Measurements from ENCODE around the gene CACNA2D3.

The CACNA2D3 gene

DNA sequence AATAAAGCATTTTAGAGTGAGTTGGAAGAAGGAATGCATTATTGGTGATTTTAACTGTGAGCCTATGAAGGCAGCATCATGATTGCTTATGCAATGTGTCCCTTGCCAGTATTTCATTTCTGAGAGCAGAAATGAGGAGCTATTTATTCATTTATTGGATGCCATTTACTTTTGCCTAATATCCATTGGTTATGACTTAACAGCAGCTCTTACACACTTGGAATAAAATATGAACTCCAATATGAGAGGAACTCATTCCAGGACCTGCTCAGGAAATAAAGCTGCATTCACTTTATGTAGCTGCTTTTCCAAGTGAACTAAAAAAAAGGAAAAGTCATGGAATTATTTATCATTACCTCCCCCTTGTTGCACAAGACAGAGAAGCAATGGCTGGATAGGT, 525.4 kb downstream of the CACNA2D3 start:
- DNase-seq, result no peak

DNA sequence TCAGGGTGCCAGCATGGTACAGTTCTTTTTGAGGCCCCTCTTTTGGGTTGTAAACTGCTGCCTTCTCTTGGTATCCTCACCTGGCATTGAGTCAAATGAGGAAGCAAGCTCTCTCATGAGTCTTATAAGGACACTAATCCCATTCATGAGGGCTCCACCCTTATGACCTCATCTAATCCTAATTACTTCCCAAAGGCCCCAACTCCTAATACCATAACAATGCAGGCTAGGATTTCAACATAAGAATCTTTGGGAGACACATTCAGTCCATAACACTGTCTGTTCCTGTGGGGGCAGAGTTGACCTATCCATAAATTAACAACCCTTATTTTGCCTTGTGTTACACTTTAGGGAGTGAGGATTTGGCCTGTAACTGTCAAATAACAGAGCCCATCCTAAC, 527.2 kb downstream of the CACNA2D3 start:
- no peak for DNase-seq

DNA sequence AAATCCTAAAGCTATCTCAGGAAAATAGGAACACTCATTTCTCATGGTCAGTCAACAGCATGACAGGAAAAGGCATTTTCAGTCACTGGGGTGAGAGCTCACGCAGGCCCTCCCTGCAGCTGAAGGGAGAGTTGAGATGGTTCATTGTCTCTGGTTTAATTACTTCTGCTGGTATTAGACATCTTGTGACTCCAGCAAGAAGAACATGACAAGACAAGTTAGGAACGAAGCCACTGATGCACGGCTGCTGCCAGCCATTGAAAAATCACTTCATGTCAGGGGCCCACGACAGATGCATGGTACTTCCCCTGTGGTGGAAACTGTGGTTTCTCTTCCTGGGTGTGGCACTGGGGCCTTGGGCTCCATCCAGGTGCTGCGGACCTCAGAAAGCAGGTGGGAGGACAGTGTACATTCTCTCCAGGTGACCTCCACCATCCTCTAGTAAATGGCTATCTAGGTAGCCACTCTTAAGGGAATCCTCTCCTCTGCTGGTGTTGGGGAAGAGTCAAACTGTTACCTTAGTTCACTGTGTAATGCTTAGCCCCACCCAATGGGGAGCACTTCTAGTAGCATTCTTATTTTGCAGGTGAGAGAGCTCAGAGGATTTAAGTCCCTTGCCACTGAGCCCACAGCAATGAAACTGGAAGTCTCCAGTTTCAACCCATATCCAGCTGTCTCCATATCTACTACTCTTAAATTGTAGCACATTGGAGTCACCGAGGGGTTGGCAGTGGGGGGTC, 531.3 kb downstream of the CACNA2D3 start:
- no peak for DNase-seq

DNA sequence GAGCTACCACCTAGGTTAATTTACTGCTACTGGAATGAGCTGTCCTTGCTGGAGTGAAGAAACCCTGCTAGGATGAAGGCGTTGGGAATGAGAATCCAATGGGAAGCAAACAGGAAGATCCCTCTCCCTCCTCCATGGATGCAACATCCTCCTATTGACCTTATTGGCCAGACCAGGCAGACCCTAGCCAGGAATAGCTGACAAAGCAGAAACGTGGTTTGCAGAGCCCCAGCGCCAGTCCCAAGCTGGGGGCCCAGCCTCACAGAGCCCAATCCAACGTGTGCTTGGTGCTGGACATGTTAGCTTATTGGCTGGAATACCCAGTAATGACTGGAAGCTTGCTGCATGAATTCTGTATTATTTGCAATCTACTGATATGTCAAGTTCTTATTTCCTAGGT, 532.4 kb downstream of the CACNA2D3 start:
- DNase-seq, result no peak

DNA sequence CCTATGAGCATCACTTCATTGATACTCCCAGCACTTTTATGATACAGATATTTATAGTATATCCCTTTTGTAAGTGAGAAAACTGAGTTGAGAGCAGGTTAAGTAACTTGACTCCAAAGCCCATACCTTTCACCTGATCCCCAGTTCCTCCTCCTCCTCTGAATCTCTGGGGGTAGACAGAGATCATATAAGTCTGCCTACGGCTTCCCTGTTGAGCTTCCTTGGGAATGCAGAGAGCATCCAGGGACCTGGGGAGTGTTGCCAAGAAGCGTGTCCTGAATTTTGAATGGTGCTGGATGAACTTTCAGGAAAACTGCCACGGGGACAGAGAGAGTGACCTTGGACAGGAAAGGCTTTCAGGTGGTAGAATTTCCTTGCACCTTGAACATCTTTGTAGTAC, 537.0 kb downstream of the CACNA2D3 start:
- DNase-seq, result no peak

DNA sequence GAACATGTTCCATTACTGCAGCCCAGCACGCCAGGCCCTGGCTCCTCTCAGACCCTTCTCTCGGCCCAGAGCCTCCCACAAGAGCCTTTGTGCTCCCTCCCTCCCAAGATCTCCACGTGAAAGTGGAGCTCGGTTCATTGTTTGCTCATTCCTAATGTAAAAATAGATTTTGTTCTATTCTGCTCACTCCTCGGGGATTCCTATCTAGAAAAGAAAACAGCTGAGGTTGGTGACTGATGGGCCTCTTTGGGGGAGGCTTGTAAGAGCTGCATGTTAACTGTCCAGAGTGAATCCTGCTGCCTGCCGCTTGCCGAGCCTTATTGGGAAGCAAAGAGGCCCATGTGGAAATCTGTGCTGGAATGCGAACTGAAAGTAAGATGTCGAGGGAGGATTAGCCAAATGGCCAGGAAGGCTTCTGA, 538.4 kb downstream of the CACNA2D3 start:
- DNase-seq, result no peak

DNA sequence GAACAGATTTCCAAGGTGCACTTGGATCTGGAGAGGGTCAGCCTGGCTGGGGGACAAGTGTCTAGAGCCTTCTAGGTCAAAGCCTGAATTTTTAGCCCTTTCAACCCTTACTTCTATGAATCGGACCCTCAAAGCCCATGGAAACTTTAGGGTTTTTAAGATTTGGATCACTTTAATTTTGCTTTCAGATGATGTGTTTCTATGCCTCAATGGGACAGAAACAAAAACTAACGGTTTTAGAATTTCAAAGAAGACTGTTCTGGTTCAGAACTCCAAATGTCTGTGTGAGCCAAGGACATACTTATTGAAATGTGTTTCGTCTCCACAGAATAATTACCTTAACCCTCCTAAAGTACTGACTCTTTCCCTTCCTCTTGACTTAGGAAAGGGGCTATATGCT, 538.8 kb downstream of the CACNA2D3 start:
- no peak for DNase-seq

DNA sequence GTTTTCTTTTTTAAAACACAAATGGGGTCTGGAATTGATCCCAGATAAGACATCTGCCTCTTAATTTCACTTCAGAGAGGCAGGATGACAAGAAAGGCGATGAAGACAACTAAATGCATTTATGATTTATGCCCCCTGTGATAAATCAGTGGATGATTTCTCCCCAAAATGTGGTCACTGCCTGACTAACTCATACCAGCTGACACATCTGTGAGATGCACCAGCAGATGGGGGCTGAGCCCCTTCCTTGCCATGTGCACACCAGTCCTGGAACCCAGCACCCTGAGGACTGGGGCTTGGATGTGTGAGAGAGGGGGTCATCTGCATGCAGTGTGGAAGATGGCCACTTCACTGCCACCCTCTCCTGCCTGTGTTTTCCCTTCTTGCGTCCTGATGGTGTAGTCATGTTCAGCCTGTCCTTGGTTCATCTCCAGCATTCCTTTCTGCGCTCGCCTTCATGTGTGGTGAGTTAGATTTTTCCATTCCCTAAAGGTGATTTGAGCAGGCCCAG, 541.2 kb downstream of the CACNA2D3 start:
- no peak for DNase-seq

DNA sequence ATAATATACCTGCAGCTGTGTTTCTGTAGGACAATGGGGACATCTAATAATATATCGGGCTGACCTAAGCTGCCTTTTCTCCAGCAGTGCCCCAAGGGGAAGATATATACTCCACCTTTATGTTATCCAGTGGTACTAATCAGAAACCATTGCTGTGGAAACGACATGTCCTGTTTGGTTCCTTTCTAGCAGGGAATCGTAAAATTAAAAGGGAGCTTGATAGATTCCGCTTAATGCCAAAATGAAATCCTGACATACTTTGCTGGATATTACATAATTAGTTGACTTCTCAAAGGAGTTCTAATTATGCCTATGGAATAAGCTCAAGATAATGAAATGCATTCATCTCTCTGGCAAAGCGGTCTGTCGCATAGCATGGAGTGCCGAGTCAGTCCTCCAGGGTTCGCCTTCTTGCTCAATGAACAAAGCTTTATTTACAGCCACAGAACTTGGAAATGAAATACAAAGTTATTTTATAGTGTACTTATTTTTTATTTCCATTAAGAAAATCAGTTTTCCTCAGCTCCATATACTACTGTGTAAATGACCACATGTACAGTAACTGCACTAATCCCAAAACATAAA, 542.8 kb downstream of the CACNA2D3 start:
- no peak for DNase-seq

DNA sequence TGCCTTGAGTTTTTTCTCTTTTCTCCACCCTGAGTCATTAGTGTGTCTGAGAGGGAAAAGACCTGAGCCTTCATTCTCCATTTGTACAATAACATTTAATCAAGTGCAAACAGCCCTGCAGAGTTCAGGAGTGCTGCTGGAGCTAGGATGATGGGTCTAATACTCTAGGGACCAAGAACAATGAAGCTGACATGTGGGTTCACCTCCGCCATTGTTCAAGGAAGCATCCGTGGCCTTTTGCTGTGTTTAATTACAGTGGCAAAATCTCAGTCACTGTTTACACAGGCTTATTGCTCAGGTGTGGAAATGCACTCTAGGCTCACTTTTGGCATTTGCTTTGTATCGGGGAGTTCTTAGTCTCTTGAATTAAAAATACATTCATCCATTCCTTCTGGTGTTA, 545.9 kb downstream of the CACNA2D3 start:
- no peak for DNase-seq

DNA sequence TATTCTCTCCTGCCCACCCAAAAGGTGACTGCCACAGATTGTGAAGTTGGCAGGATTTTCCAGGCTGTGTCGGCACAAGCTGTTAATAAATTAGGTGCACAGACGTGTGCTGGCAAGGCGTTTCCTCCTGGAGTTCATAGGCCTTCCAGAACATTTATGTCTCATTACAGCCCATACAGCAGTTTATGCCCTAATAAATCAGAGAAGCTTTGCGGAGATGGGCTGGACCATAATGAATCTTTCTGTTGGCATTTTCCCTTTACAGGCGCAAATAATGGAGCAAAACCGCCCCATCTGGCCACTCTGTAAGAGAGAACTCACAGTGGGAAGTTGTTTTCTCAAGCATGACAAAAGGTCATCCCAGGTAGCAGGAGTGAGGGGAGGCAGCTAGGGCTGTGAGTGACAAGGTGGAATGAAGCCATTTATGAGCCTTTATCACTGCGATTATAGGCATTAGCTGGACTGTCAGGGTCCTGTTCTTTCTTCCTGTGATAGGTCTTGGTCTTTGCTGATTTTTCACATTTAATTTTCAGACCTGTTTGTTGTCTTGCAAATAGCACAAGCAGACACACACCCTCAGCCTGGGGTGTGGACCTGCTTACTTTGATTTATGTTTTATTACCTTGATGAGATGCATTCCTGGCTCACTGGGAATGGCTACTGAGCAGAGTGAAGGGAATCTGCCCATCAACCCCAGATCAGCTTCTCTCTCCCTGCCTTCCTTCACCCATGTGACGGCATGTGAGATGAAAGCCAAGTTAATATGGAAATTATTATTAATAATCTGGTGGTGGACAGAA, 548.0 kb downstream of the CACNA2D3 start:
- no peak for DNase-seq

DNA sequence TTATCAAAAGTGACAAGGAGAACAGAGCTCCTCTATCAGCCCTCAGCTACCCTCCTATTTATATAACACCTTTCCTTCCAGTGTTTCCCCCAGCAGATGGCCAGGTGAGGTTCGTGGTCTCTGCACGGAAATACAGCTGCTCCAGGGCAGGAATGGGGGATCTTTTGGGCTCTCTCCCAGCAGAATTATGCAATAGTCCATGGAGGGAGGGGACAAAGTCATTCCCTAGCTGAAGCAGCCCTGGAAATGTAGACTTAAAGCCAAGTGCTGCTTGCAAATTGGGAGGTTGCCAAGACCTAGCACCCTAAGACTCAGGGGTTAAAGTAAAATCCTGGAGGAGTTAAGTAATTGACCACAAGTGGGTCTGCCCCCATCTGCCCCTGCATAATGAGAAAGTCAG, 549.2 kb downstream of the CACNA2D3 start:
- DNase-seq, result no peak

DNA sequence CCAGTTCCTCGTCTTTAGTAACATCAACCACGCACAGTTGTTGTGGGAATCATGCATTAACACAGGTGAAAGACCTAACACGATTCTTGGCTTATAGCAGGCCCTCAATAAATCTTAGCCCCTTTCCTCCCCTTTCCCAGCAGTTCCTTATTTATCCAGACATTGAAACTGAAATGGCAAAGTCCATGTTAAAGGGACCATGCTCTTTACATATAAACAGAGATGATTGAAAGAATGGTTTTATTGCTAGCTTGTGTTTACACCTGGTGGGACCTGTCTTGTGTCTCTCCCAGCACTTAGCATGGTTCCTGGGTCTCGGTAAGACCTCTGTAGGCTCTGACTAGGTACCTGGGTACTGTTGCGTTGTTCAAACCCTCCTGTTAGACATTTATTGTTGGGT, 553.7 kb downstream of the CACNA2D3 start:
- DNase-seq, result no peak

DNA sequence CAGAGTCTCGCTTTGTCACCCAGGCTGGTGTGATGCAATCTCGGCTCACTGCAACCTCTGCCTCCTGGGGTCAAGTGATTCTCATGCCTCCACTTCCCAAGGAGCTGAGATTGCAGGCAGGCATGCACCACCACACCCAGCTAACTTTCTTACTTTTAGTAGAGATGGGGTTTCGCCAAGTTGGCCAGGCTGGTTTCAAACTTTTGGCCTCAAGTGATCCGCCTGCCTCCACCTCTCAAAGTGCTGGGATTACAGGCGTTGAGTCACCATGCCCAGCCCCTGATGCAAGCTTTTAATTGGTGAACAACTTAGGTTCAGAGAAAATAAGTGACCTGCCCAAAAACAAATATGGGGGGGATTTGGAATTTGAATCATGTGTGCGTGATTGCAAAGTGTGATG, 559.4 kb downstream of the CACNA2D3 start:
- DNase-seq, result no peak

DNA sequence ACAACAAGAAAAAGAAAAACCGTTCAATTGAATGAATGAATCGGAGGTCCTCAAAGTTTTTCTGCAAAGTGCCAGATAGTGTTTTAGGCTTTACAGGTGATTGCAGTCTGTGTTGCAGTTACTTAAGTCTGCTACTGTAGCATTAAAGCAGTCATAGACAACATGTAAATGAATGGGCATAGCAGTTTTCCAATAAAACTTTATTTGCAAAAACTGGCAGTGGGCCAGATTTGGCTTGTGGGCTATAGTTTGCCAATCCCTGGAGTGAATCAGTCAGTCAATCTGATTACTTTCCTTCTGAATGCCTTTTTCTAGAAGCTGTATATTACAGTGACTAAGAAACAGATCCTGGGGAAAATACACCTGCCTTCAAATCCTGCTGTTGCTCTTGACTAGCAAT, 562.9 kb downstream of the CACNA2D3 start:
- DNase-seq, result no peak

DNA sequence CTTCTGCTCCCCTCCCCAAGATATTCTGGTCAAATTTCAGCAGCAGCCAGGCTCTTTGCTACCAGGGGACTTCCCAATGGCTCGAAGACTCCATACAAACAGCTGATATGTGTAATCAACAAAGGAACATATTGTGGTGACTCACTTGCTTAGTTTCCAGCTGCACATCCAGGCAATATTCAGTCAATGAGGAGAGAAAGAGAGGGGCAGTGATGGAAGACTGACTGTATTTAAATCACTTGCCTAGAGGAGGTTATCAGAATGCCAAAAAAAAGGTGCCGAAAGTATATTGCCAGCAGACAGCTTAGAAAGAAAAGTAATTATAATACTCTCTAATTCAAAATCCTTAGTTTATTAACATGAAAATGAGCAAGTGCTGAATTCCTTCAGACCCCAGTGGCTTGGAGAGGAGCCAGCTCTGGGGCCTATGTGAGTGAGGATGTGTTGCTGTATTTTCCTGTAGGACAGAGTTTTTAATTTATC, 569.0 kb downstream of the CACNA2D3 start:
- DNase-seq, result no peak

DNA sequence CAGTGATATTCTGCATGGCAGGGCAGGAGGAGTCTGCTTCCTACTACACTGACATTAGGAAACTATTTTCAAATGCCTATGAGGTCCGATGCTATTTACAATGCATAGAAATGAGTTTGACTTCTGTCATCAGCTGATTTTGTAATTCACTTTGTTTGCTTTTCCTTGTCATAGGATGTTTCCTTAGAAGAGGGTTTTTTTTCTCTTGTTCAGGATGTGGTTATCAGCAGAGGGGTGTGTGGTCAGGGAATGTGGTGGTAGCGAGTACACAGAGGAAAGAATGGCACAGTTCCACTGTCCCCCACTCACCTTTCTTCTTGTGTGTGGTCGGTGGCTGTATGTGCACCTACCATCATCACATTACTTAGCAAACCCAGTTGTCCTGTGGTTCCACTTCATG, 574.0 kb downstream of the CACNA2D3 start:
- no peak for DNase-seq

DNA sequence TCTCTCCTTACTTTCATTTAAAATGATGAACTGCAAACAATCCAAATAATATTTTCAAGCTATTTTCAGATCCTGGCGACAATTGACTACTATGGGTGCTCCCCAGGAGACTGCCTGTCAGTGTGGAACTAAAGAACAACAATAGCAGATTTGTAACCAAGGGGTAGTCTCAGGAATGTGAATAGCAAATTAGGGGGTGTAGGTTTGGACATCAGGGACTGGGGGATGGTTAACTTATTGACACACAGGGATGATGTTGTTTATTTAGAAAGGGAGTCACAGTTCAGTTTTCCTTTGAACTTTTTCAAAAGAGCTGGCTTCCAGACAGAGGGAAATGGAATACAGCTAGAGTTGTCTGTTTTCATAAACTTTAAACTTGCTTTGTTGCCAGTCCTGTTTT, 575.7 kb downstream of the CACNA2D3 start:
- no peak for DNase-seq

DNA sequence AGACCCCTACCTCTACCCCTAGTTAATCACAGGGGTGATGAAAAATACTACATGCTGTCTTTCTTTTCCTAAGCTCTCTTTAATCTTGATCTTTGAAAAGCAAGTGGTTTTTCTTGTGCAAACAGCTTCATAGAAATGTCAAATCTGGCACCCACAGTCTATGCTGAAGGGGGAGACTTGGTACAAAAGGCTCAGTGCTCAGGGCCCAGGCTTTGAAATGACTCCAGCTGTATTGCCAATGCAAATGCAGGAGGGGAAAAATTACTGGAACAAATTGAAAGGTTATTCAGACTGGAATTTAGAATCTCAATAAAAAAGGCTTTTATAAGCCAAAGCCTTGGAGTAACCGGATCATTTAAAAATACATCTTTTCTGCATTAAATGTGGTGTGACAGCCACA, 581.6 kb downstream of the CACNA2D3 start:
- DNase-seq, result no peak

DNA sequence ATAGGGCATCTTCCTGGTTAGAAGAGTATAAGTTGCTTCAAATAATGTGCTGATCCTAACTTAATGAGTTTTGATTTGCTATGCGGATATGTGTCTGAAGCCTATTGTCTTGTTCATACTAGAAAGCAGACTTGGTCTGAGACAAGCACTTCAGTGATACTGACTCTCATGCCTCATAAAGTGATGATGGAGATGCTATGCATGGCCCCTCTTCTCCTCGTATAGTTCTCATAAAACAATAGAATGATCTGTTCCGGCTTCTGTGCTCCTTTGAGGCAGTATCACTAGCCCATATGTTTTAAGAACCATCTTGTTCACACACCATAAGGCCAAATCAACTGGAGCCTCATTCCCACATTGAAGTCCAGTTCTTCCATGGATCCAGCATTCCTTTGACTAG, 583.4 kb downstream of the CACNA2D3 start:
- no peak for DNase-seq

DNA sequence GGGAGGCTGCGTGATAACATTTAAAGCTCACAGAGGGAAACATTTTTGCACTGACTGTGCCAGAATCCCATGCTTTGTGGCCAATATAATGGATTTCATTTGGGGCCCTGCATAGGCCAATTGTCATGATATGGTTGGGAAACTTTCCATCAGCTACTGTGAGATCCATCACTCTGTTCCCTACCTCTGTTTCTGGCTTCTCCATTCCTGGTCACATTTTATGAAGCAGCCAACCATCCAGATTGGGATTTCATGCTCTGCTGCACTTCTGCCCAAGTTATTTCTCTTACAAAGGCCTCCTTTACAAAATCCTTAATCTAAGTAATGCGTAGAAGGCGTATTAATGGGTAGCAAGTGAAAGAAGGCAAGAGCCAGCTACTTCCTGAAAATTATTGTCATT, 584.4 kb downstream of the CACNA2D3 start:
- DNase-seq, result no peak

DNA sequence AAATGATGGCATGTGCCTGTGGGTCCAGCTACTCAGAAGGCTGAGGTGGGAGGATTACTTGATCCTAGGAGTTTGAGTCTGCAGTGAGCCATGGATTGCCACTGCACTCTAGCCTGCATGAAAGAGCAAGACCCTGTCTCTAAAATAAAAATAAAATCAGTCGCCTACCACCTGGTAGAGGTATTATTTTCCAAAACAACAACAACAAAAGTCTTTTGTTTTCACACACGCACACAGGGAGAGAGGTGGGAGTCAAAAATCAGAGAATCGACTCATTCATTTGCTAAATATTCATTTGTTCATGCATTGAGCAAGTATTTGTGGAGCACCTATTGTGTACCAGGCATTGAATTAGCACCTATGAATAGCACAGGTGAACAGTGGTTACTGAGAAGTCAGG, 587.4 kb downstream of the CACNA2D3 start:
- DNase-seq, result no peak

DNA sequence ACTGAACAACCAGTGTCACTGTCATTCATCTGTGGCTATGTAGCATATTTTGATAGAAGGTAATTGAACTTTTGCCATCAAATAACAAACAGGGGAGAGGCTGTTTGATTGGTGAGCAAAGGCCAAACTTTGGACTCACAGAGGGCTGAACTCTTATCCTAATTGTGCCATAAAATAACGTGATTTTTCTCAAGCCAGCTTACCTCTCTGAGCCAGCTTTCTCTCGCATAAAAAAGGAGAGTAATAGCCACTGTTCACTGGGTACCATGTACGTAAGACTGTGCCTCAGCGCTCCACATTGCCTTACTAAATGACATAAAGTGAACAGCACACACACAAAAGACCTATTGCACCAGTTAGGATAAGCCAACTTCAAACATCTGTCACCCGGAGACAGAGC, 588.6 kb downstream of the CACNA2D3 start:
- no peak for DNase-seq

DNA sequence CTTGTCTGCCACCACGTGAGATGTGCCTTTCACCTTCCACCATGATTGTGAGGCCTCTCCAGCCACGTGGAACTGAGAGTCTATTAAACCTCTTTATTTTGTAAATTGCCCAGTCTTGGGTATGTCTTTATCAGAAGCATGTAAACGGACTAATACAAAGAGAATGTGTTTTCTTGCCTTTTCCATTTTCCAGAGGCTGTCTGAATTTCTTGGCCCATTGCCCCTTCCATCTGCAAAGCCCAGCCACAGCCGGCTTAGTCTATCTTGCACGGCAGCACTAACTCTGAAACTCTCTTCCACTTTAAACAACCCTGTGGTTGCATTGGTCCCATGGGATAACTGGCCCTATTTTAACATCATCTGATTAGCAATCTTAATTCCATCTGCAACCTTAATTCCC, 590.2 kb downstream of the CACNA2D3 start:
- no peak for DNase-seq
